ENCODE measurements around the gene TMEM273.

The TMEM273 gene

DNA sequence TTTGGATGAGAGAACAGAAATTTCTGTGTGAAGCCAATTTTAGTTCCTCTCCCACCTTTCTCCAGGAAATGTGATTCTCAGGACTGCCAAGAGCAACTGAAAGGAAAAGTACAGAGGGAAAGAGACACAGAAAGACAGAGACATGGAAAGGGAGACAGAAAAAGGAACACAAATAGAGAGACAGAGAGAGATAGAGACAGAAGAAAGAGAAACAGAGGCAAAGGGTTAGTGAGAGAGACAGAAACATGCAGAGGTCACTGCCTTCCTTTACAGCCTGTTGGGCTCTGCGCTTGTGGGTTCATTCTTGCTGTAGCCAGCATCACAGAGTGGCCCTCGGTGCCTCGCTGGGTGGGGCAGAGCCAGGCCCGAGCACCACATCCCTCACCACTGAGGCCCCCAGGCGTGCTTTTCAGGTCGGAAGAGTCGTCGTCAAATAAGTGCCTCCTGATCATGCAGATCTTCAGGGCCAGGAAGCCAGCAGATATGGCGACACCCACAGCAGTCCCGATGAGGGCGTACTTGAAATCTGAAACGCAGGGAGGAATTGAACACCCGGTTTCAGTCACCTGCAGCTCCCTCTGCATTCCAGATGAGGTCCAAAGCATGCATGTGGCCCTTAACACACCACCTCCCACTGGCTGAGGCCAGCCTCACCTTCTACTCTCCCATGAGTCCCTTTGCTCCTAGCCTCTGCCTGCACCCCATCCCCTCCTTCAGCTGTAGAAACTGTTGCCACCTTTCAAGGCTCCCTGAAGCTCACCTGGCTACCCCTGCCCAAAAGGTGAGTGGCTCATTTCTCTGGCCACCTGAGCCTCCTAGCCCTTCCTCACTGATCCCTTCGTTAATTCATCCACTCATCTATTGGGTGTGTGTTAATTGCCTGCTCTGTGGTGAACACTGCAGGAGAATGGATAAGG is 21.4 kb downstream of the TMEM273 start:
- no peaks in the 10 kb centered on the region for H3K4me1 ChIP-seq (ENCODE audit: control insufficient read depth, low read depth, low read length)
- DNase-seq, result no peak
- no peak overlapping the region for H2BK15ac ChIP-seq (replicated peaks; ENCODE audit: low read depth)
- no peak overlapping the region for H2AK5ac ChIP-seq (ENCODE audit: low read length)
- H3K79me1 ChIP-seq (ENCODE audit: low read length), result no peaks in the 10 kb centered on the region
- H3K4me2 ChIP-seq (ENCODE audit: low read length), result no peak overlapping the region
- no CpG with 5 or more reads among the region's 14 CpGs for WGBS (ENCODE audit: extremely low coverage, insufficient coverage, low lambda C conversion rate)
- no peak overlapping the region for H2BK5ac ChIP-seq (ENCODE audit: low read length)
- no peak overlapping the region for H2BK120ac ChIP-seq (ENCODE audit: low read depth, low read length)
- H4K5ac ChIP-seq (ENCODE audit: low read length), result no peak overlapping the region
- no peak overlapping the region for H3K9ac ChIP-seq (ENCODE audit: low read length)
- H3K27ac ChIP-seq (ENCODE audit: low read depth, low read length), result no peak overlapping the region
- H3K23ac ChIP-seq (ENCODE audit: low read length), result no peak overlapping the region
- no peak overlapping the region for H3K18ac ChIP-seq (ENCODE audit: low read length)
- H4K8ac ChIP-seq (ENCODE audit: low read depth, low read length), result no peak overlapping the region
- no peak overlapping the region for H3K4me3 ChIP-seq (ENCODE audit: low read length)
- H3K27me3 ChIP-seq (ENCODE audit: insufficient read depth, low read length, poor library complexity), result no peaks in the 10 kb centered on the region
- no peaks in the 10 kb centered on the region for H3K79me2 ChIP-seq (ENCODE audit: control insufficient read depth, insufficient read depth, low read length)
- no peak overlapping the region for H3K4ac ChIP-seq (ENCODE audit: low read depth, low read length)
- H3K56ac ChIP-seq (ENCODE audit: low read length), result no peak overlapping the region
- no peaks in the 10 kb centered on the region for H3K36me3 ChIP-seq (ENCODE audit: control insufficient read depth, insufficient read depth, low read length)

DNA sequence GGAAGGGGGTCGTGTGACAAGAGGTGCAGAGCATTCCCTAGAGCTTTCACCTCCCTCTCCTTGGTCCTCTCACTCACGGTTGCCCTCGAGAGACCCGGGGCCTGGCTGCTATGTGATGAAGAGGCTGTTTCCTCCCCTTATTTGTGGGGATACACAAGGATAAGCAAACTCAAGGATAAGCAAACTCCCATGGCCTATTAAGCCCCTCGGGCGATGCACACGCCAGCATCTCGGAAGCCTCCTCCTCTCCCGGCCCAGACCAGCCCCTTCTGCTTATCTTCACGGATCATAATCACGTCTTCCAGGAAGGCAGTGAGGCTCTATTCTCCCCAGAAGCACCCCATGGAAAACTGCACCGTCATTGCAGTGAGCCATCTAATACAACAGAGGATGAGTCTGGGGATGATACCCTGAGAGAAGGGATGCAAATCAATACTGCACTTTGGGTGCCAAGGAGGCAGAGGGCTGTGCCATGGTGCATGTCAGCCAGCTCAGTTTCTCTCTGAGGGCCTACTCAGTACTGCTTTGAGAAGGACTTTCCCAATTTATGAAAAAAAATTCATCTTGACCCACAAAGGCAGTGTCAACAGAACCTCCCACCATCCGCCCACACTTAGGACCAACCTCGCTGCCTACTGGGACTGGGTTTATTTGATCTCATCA is 22.2 kb downstream of the TMEM273 start:
- Histone ChIP-seq H3K27me3 (ENCODE audit: insufficient read depth, low read length, poor library complexity) (no peaks in the 10 kb centered on the region), H3K27ac (ENCODE audit: low read depth, low read length) (no peak overlapping the region), H3K4me2 (ENCODE audit: low read length) (no peak overlapping the region), H2BK15ac (replicated peaks; ENCODE audit: low read depth) (no peak overlapping the region), H3K4ac (ENCODE audit: low read depth, low read length) (no peak overlapping the region), H3K23ac (ENCODE audit: low read length) (no peak overlapping the region), H2BK120ac (ENCODE audit: low read depth, low read length) (no peak overlapping the region), H3K4me3 (ENCODE audit: low read length) (no peak overlapping the region), H3K9ac (ENCODE audit: low read length) (no peak overlapping the region), H2AK5ac (ENCODE audit: low read length) (no peak overlapping the region), H3K79me2 (ENCODE audit: control insufficient read depth, insufficient read depth, low read length) (no peaks in the 10 kb centered on the region), H3K4me1 (ENCODE audit: control insufficient read depth, low read depth, low read length) (no peaks in the 10 kb centered on the region), H3K56ac (ENCODE audit: low read length) (no peak overlapping the region), H3K79me1 (ENCODE audit: low read length) (no peaks in the 10 kb centered on the region), H3K36me3 (ENCODE audit: control insufficient read depth, insufficient read depth, low read length) (no peaks in the 10 kb centered on the region), H2BK5ac (ENCODE audit: low read length) (no peak overlapping the region), H3K18ac (ENCODE audit: low read length) (no peak overlapping the region), H4K8ac (ENCODE audit: low read depth, low read length) (no peak overlapping the region), H4K5ac (ENCODE audit: low read length) (no peak overlapping the region)
- DNase-seq, result peak; percentile 27
- no CpG with 5 or more reads among the region's 14 CpGs for WGBS (ENCODE audit: extremely low coverage, insufficient coverage, low lambda C conversion rate)

DNA sequence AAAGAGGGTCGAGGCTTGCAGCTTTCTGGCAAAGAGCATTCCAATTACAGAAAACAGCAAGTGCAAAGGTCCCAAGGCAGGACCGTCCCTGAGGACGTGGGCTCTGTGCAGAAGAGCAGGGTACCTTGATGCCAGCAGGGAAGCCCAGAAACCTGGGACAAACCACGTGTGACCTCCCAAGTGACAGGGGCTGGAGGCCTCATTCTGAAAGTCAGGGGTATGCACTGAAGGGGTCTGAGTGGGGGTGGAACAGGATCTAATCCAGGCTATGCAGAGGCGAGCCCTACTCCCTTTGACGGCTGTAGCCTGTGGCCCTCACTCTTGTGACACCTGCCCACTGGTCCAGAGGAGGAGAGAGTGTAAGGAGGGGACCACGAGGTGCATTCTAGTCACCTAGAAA is 22.9 kb downstream of the TMEM273 start:
- no peak overlapping the region for H2BK15ac ChIP-seq (replicated peaks; ENCODE audit: low read depth)
- H3K18ac ChIP-seq (ENCODE audit: low read length), result no peak overlapping the region
- H2BK120ac ChIP-seq (ENCODE audit: low read depth, low read length), result no peak overlapping the region
- H3K23ac ChIP-seq (ENCODE audit: low read length), result no peak overlapping the region
- no peaks in the 10 kb centered on the region for H3K79me2 ChIP-seq (ENCODE audit: control insufficient read depth, insufficient read depth, low read length)
- H3K56ac ChIP-seq (ENCODE audit: low read length), result no peak overlapping the region
- no peak overlapping the region for H2BK5ac ChIP-seq (ENCODE audit: low read length)
- no peaks in the 10 kb centered on the region for H3K4me1 ChIP-seq (ENCODE audit: control insufficient read depth, low read depth, low read length)
- no peak overlapping the region for H4K8ac ChIP-seq (ENCODE audit: low read depth, low read length)
- no peak overlapping the region for H4K5ac ChIP-seq (ENCODE audit: low read length)
- no peaks in the 10 kb centered on the region for H3K27me3 ChIP-seq (ENCODE audit: insufficient read depth, low read length, poor library complexity)
- H3K79me1 ChIP-seq (ENCODE audit: low read length), result no peaks in the 10 kb centered on the region
- H2AK5ac ChIP-seq (ENCODE audit: low read length), result no peak overlapping the region
- H3K36me3 ChIP-seq (ENCODE audit: control insufficient read depth, insufficient read depth, low read length), result no peaks in the 10 kb centered on the region
- no peak overlapping the region for H3K4me3 ChIP-seq (ENCODE audit: low read length)
- DNase-seq, result no peak
- H3K9ac ChIP-seq (ENCODE audit: low read length), result no peak overlapping the region
- H3K27ac ChIP-seq (ENCODE audit: low read depth, low read length), result no peak overlapping the region
- no peak overlapping the region for H3K4ac ChIP-seq (ENCODE audit: low read depth, low read length)
- WGBS (ENCODE audit: extremely low coverage, insufficient coverage, low lambda C conversion rate), result no CpG with 5 or more reads among the region's 7 CpGs
- H3K4me2 ChIP-seq (ENCODE audit: low read length), result no peak overlapping the region

DNA sequence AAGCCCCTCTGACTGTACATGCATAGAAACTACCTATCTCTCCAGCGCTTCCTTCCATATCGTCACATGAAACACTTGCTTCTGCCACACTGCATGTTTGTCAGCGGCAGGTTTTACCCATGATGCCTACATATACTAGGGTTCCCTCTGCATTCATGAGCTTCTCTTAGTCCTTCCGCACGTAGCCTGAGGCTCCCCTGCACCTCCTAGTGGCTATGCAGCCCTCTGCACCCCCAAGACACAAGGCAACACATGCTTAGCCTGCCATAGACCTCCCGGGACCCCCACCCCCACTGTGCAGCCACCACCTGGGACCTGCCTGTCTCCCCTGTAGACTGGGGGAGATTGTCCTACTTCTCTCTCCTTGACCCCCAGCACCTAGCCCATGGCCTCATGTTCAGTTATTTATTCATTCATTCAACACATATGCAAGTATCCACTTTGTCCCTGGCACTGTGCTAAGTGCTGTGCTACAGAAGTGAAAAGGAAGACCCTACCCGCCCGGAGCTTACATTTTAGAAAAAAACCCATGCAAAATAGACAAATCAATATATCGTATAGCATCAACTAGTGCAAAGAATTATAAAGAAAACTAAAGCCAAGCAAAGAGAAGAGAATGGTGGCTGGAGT is 23.5 kb downstream of the TMEM273 start:
- Histone ChIP-seq H2AK5ac (ENCODE audit: low read length) (no peak overlapping the region), H3K27me3 (ENCODE audit: insufficient read depth, low read length, poor library complexity) (no peaks in the 10 kb centered on the region), H3K9ac (ENCODE audit: low read length) (no peak overlapping the region), H4K5ac (ENCODE audit: low read length) (no peak overlapping the region), H3K4ac (ENCODE audit: low read depth, low read length) (no peak overlapping the region), H3K4me3 (ENCODE audit: low read length) (no peak overlapping the region), H3K79me1 (ENCODE audit: low read length) (no peaks in the 10 kb centered on the region), H4K8ac (ENCODE audit: low read depth, low read length) (no peak overlapping the region), H3K36me3 (ENCODE audit: control insufficient read depth, insufficient read depth, low read length) (no peaks in the 10 kb centered on the region), H2BK15ac (replicated peaks; ENCODE audit: low read depth) (no peak overlapping the region), H3K18ac (ENCODE audit: low read length) (no peak overlapping the region), H2BK5ac (ENCODE audit: low read length) (no peak overlapping the region), H3K4me2 (ENCODE audit: low read length) (no peak overlapping the region), H3K79me2 (ENCODE audit: control insufficient read depth, insufficient read depth, low read length) (no peaks in the 10 kb centered on the region), H3K4me1 (ENCODE audit: control insufficient read depth, low read depth, low read length) (no peaks in the 10 kb centered on the region), H2BK120ac (ENCODE audit: low read depth, low read length) (no peak overlapping the region), H3K27ac (ENCODE audit: low read depth, low read length) (no peak overlapping the region), H3K56ac (ENCODE audit: low read length) (no peak overlapping the region), H3K23ac (ENCODE audit: low read length) (no peak overlapping the region)
- WGBS (ENCODE audit: extremely low coverage, insufficient coverage, low lambda C conversion rate), result no CpG with 5 or more reads among the region's 9 CpGs
- DNase-seq, result peak; percentile 78

DNA sequence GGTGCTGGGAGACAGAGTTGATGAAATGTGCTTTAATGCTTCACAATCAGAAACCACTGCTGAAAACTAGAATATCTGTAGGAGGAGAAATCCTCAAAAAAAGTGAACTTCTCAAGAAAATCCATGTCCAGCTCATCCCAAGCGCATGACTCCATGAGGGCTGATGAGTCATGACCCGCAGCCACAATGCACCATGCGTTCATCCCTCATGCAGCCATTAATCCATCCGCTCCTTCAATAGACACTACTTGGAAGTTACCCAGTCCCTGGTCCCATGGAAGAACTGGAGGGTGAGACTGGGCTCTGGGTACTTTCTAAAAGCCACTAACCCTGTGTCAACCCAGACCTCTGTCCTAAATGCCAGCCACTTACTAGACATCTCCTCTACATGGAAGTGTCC is 24.4 kb downstream of the TMEM273 start:
- Histone ChIP-seq H2BK5ac (ENCODE audit: low read length) (no peak overlapping the region), H4K8ac (ENCODE audit: low read depth, low read length) (no peak overlapping the region), H3K27me3 (ENCODE audit: insufficient read depth, low read length, poor library complexity) (no peaks in the 10 kb centered on the region), H3K79me1 (ENCODE audit: low read length) (no peaks in the 10 kb centered on the region), H3K9ac (ENCODE audit: low read length) (no peak overlapping the region), H3K23ac (ENCODE audit: low read length) (no peak overlapping the region), H3K4me3 (ENCODE audit: low read length) (no peak overlapping the region), H2BK120ac (ENCODE audit: low read depth, low read length) (no peak overlapping the region), H2AK5ac (ENCODE audit: low read length) (no peak overlapping the region), H3K4ac (ENCODE audit: low read depth, low read length) (no peak overlapping the region), H4K5ac (ENCODE audit: low read length) (no peak overlapping the region), H3K56ac (ENCODE audit: low read length) (no peak overlapping the region), H3K4me1 (ENCODE audit: control insufficient read depth, low read depth, low read length) (no peaks in the 10 kb centered on the region), H3K4me2 (ENCODE audit: low read length) (no peak overlapping the region), H2BK15ac (replicated peaks; ENCODE audit: low read depth) (no peak overlapping the region), H3K27ac (ENCODE audit: low read depth, low read length) (no peak overlapping the region), H3K18ac (ENCODE audit: low read length) (no peak overlapping the region), H3K79me2 (ENCODE audit: control insufficient read depth, insufficient read depth, low read length) (no peaks in the 10 kb centered on the region), H3K36me3 (ENCODE audit: control insufficient read depth, insufficient read depth, low read length) (no peaks in the 10 kb centered on the region)
- no CpG with 5 or more reads among the region's 4 CpGs for WGBS (ENCODE audit: extremely low coverage, insufficient coverage, low lambda C conversion rate)
- no peak for DNase-seq

Data from mesendoderm (in vitro differentiated cells).